NCI-H446 treated with DMSO at 0.1 percent for 48 hours (cell line): ENCODE data around the gene C11orf58.

ENCODE experiments used
- DNase-seq: peaks from one replicate; lab custom pipeline; 2025; lab: John Stamatoyannopoulos, UW

The C11orf58 gene

DNA sequence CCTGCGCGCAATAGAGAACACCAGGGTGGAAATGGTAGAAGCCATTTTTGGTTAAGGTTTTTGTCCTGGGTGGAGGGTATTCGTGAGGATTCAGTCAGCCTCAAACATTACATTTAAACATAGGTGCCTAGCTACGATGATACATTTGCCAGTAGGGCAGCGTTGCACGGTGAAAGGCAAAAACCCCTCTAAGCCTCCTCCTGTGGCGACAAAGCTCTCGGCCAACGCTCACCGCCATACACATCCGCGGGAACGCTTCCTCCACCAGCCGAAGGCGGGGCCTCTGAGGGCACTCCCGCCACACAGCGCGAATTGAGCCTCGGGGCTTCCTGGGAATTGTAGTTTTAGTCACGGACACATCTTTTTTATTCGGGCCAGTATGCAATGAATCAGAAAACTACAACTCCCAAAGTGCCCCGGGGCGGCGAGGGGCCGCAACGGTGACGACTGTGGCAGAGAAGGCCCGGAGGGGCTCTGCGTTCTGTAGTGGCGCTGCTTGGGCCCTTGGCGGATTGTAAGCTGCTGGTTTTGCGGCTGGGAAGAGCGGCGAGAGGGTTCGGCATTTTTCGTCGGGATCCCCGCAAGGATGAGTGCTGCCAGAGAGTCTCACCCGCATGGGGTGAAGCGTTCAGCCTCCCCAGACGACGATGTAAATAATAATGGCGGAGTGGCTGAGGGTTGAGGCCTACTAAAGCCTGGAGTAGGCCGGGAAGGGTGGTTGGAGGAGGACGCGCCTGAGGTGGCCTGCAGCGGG lies at the start of gene C11orf58:
Gene C11orf58, plus strand, starts transcription at position 455 of the 754 bp plus-strand sequence. Its CDS starts 132 bp downstream, at position 587.
- DNase-seq = peak; percentile 97

DNA sequence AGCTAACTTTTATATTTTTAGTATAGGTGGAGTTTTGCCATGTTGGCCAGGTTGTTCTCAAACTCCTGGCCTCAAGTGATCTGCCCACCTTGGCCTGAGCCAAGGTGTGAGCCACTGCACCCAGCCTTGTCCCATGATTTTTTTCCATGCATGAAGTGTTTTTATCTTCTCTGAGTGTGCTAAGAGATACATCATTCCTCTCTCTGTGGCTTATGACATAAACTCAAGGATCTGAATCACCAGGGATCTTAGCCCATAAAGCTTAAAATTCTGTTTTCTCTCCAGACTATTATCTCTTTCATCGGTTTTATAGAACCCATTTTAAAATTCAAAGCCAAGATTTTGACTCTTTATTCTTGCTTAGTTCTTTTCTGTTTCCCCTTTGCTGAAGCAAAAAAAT lies 48.4 kb upstream of the C11orf58 start:
- DNase-seq = no peak

DNA sequence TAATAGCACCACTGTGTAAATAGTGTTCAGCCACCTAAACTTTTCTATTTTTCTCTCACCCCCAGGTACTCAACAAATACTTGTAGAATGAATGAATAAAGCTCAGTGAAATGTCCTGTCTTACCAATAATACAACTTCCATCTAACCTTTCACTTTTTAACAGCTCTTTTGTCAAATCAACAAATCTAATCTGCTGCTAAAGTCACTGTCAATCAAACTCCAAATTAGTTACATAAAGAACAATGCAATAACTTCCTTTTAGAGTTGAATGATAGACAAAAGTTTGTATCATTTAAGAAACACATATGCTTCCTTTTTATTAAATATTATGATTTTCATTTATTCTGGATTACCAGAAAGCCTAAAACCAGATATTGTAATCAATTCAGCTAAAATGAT lies 34.7 kb upstream of the C11orf58 start:
- no peak for DNase-seq

DNA sequence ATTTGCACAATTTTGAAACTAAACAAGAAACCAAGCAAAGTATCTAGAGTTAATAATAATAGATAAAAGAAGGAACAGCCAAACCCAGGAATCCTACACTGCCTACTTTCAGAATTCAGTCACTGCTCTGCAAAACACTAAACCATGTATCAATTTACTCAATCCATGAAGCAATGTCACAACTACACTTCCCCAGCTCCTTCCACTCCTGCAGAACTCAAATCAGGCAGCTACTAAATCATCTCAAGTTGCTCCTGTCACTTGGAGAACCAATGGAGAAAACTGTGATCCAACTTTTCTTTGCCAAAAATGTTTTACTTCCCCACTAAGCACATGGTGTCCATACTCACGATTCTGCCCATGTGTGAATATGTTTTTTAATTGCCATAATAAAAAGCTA lies 24.9 kb upstream of the C11orf58 start:
- DNase-seq = no peak

DNA sequence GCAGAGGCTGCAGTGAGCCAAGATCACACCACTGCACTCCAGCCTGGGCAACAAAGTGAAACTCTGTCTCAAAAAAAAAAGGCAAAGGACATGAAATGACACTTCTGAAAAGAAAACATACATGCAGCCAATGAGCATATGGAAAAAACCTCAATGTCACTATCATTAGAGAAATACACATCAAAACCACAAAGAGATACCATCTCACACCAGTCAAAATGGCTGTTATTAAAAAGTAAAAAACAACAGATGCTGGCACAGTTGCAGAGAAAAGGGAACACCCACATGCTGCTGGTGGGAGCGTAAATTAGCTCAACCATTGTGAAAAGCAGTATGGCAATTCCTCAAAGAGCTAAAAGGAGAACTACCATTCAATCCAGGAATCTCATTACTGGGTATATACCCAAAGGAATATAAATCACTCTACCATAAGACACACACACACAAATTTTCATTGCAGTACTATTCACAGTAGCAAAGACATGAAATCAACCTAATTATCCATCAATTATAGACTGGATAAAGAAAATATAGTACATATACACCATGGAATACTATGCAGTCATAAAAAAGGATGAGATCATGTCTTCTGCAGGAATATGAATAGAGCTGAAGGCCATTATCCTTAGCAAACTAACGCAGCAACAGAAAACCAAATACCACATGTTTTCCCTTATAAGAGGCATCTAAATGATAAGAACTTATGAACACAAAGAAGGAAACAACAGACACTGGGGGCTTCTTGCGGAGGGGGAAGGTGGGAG lies 15.7 kb upstream of the C11orf58 start:
- DNase-seq = no peak

DNA sequence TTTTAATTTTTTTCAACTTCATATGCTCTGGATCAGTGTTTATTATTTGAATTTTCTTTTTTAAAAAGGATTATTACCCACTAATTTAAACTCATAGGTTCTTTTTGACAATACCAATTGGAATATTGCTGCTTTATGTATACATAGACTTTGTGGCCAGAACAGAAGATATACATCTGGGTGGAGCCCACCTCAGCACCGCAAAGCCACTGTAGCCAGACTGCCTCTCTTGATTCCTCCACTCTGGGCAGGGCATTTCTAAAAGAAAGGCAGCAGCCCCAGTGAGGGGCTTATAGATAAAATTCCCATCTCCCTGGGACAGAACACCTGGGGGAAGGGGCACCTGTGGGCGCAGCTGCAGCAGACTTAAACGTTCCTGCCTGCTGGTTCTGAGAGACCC lies 10.6 kb upstream of the C11orf58 start:
- no peak for DNase-seq

DNA sequence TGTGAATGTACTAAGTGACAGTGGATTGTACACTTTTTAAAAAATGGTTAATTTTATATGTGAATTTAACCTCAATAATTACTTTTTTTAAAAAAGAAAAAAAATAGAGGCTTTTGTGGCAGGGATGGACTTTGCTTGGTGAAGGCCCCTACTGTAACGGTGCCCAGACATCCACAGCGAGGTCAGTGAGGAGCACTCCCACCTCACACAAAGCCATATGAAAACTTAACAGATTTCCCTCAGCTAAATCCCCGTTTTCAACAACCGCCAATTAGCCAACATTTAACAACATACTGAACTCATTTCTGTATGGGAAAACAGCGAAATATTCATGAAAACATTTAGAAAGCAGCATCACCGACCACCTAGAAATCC lies 642 bp upstream of the C11orf58 start:
- no peak for DNase-seq

DNA sequence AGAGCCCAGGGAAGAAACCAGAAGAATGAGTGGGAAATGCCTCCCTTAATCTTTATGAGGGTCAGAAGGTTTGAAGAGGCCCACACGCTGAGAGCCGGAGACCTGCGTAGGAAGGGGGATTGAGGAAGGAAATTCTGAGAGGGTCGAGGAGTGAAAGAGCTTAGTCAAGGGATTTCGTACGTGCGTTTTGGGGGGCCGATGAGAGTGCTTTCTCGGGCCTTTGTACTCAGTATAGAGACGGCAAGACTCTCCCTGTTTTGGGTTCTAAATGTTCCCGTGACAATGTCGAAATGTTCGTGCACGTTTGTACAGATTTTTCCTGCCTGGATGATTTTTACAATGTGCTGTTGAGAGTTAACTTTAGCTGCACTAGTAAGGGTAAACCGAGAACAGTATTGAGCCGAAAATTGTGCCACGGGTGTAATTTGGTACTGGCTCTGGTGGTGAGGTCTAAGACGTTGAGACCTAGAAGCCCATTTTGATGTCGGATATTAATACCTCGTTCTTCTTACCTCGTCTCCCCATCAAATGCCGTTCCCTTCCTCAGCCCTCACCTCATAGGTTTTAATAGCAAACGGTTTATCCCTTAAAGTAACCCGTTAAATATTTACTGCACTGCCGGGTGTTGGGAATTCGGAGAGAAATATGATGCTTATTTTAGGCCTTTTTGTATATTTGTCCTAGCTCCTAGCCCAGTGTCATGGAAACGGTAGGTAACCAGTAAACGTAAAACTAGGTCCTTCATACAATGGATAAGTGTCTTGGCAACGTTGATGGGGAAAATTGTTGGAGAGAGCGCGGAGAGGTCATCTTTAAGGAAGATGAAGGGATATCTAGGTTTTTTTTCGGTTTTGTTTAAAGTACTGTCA lies 734 bp downstream of the C11orf58 start:
- no peak for DNase-seq

DNA sequence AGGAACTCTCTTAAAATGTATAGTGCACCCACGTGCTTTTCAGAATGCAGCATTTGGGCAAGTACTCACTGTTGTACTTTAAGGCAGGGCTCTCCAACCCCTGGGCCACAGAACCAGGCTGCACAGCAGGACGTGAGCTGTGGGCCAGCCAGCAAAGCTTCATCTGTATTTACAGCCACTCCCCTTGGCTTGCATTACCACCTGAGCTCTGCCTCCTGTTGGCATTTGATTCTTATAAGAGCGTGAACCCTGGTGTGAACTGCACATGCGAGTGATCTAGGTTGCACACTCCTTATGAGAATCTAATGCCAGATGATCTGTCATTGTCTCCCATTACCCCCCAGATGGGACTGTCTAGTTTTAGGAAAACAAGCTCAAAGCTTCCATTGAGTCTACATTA lies 3.0 kb downstream of the C11orf58 start:
- DNase-seq = no peak

DNA sequence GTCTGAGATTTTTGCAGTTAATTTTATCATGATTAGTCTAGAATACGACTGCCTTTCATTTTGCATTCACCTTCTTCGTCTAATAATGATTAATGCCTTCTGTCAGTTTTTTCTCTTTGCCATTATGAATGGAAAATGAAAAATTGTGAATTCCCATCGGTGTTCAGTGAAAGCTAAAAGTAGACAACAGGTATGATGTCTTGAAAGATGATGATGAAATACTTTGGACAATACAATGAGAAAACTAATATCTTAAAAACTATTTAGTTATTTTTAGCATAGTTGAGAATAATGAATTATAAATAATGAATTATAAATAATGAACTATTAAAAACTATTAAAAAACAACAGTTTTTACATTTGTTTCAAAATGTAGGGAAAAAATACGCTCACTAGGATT lies 5.0 kb downstream of the C11orf58 start:
- no peak for DNase-seq

DNA sequence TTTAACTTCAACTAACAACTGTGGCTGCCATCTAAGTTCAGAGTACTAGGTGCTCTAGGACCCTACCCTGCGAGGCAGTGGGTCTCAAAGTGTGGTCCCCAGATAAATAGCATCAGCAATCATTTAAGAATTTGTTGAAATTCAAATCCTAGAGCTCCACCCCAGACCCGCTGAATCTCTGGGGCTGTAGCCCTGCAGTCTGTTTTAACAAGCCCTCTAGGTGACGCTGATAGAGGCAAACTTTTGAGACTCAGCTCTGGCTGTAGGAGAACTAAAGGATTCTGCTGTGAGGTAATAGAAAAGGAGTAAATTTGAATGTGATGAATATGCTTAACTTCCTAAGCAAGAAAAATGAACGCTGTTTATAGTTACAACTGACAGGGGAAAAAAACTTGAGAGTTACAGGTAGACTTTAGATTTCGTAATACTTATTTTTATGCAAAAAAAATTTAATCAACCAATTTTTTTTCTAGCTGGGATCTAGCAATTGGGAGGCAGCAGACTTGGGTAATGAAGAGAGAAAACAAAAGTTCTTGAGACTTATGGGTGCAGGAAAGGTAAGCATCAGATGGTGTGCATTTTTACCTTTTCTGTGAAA lies 5.8 kb downstream of the C11orf58 start:
- no peak for DNase-seq

DNA sequence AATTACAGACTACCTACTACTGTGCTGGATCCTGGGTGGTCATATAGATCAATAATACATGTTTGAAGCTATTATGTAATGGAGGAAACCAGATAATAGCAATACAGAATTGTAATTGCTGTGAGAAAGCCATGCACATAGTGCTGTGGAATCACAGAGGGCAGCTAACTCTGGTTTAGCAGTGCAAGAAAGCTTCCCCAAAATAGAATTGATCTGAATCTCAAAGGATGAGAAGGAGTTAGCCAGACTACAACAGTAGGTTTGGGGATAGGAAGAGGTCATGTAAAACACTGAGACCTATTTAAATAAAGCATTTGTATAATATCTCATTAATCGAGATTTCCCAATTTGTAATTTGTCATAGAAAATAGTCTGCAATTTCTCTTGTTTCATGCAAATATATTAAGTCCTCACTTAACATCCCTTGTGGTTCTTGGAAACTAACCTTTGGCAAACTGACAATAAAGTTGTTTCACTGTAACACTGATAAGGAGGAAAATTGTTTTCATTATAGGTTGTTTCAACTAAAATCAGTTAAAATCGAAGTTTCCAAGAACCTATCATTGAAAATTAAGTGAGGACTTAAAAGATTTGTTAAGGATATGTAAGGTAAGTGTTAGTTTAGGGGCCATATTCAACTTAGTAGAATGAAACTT lies 7.6 kb downstream of the C11orf58 start:
- DNase-seq = no peak

DNA sequence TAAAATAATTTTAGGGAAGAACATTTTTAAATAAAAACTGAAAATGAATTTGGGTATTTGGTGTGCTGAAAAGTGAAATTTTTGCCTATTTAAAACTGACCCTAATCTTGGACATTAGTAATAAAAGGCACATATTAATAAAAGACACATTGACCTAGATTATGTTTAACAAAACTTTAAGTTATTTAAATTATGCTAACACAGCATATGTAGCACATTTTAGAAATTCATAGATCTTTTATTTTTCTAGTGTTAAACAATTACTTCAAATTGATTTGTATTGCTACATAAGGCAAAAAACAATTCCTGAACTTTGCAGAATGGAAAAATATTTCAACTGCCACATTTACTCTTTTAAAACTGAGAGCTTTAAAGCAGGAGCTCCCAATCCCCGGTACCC lies 10.6 kb downstream of the C11orf58 start:
- no peak for DNase-seq

DNA sequence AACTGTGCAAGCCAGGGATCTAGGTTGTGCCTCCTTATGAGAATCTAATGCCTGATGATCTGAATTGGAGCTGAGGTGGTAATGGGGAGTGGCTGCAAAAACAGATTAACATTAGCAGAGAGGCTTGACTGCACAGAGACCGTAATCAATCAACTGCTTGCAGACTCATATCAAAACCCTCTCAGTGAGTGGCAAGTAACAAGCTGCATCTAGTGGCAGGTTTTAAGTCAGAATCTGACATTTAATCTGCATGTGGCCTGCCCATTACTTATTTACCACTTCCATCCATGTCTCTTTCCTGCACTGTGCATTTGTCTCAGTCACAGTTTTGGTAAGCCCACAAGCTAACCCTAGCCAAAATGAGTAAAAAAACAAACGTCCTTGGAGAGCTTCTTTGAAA lies 11.2 kb downstream of the C11orf58 start:
- no peak for DNase-seq

DNA sequence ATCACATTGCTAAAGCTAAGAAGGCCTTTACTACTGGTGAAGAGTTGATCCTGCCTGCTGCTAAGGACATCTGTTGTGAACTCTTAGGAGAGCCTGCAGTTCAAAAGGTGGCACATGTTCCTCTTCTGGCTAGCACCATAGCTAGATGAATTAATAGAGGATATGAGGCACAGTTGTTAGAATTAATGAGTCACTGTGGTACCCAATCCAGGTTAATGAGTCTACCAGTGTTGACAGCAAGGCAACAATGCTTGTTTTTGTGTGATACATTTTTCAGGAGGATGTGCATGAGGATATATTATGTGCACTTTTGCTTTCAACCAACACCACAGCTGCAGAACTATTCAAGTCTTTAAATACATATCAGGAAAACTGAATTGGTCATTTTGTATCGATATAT lies 12.0 kb downstream of the C11orf58 start:
- no peak for DNase-seq

DNA sequence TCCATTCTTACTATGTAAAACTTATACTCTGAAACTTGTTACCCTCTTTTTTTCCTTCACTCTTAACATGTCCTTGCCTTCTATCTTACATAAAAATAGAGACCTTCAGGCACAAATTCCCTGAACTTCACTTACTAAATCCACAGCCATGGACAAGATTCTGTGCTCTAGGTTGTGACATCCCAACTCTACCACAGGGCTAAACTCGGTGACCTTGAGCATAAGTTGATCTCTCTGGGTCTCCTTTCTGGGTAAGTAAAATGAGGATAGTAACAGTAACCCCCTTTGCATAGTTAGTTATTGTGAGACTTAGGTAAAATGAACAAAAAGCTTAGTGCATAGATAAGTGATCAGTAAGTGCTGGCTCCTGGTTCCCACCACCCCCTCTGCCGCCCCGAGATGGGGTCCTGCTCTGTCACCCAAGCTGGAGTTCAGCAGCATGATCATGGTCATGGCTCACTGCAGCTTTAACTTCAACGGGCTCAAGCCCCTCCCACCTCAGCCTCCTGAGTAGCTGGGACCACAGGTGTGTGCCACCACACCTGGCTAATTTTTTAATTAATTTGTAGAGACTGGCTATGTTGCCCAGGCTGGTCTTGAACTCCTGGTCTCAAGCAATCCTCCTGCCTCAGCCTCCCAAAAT lies 20.1 kb downstream of the C11orf58 start:
- DNase-seq = no peak

DNA sequence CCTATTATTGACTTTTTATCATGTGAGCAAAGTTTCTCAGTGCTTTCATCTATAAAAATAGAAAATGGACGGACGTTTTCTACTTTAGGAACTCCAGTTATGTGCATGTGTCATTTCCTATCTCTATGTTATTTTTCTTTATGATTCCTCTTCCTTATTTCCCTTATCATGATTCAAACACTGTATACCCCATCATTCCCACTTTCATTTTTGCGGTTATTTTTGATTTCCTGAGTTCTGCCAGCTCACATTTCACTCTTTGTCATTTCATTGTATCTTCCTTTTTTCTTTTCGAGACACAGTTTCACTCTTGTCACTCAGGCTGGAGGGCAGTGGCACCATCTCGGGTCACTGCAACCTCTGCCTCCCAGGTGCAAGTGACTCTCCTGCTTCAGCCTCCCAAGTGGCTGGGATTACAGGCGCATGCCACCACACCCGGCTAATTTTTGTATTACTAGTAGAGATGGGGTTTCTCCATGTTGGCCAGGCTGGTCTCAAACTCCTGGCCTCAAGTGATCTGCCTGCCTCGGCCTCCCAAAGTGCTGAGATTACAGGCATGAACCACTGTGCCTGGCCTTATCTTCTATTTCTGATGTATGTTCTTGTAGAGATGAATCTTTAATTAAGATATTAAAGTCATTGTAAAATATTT lies 21.5 kb downstream of the C11orf58 start:
- no peak for DNase-seq

DNA sequence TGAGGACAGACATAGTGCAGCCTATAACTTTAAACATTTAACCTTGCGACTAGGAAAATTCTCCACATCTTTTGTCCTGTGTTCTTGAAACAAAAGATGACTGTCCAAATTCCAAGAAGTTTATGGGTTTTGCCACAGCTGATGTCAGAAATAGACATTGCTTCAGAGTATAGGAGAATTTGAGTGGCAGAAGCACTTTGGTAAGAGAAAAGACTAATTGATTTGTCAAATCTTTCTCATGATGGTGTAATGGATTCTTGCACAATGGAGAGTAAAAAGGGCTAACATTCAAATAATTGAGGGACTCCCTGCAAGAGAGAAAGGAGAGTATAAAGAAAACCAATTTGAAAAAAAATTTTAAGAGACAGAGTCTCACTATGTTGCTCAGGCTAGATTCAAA lies 25.3 kb downstream of the C11orf58 start:
- DNase-seq = no peak

DNA sequence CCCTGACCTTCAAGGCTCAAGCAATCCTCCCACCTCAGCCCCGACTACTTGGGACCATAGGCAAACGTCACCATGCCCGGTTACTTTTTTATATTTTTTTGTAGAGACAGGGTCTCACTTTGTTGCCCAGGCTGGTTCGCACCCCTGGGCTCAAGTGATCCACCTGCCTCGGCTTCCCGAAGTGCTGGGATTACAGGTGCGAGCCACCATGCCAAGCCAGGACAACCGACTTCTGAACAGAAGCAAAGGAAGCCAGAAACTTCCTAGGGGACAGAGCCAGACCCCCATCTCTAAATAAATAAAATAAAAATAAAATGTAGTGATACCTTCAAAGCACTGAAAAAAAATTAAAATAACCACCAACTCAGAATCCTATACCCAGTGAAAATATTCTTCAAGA lies 26.4 kb downstream of the C11orf58 start:
- no peak for DNase-seq

DNA sequence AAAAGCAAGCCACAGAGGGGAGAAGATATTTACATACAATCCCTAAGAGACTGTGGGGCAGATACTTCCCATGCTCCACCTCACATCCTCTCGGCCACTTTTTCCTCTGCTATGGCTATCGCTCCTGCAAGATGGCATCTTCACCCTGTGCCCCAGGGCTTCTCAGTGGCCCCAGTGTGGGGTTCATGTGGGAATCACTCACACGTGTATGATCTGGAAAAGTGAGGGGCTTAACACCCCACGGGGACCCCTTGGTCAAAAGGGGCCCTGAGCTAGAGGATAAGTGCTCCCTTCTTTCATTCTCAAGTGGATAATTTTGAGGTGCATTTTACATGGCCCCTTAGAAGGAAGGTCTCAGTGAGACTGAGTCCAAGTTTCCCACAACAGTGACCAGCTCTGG lies 28.7 kb downstream of the C11orf58 start:
- DNase-seq = no peak

DNA sequence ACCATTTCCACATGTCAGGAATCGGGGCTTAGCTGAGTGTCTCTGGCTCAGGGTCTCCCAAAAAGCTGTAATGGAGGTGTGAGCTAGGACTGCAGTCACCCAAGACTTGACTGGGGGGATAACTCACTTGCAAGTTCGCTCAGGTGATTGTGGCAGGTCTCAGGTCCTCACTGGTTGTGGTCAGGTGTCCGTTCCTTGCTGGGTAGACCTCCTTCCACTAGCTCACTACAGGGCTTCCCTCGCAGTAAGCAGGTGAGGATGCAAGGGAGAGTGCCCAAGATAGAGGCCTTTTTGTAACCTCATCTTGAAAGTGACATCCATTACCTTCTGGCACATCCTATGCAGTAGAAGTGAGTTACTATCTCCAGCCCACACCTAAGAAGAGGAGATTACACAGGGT lies 29.5 kb downstream of the C11orf58 start:
- no peak for DNase-seq
